GM18873 (cell line): ENCODE measurements around the gene TMEM132D.

Experiments
- ATAC-seq: cut with Tn5 transposase; IDR thresholded peaks from one replicate; pipeline ENCODE4 v1.9.1; 2021; ENCODE audit warnings: mild to moderate bottlenecking, moderate library complexity, moderate number of reproducible peaks; ENCODE audit not compliant: unreplicated experiment, low FRiP score

Gene TMEM132D

GRCh38 chr12:129486931-129487330 lies 416.9 kb downstream of the TMEM132D start:
- ATAC-seq, result no peak

GRCh38 chr12:129483111-129483893 lies 420.5 kb downstream of the TMEM132D start:
- no peak for ATAC-seq

GRCh38 chr12:129481921-129482320 lies 421.9 kb downstream of the TMEM132D start:
- ATAC-seq, result no peak

GRCh38 chr12:129470196-129470595 lies 433.6 kb downstream of the TMEM132D start:
- ATAC-seq, result no peak

- no peak for ATAC-seq
Observed at GRCh38 chr12:129467726-129468125, 436.1 kb downstream of the TMEM132D start.

GRCh38 chr12:129467289-129467688 lies 436.5 kb downstream of the TMEM132D start:
- ATAC-seq, result no peak

GRCh38 chr12:129466499-129466898 lies 437.3 kb downstream of the TMEM132D start:
- no peak for ATAC-seq

GRCh38 chr12:129459886-129460285 lies 443.9 kb downstream of the TMEM132D start:
- no peak for ATAC-seq

GRCh38 chr12:129446696-129447095 lies 457.1 kb downstream of the TMEM132D start:
- ATAC-seq, result no peak

GRCh38 chr12:129440278-129440677 lies 463.5 kb downstream of the TMEM132D start:
- ATAC-seq, result no peak

- ATAC-seq, result no peak
Observed at GRCh38 chr12:129434790-129435189, 469.0 kb downstream of the TMEM132D start.

GRCh38 chr12:129428240-129428936 lies 475.4 kb downstream of the TMEM132D start:
- ATAC-seq, result no peak

GRCh38 chr12:129423041-129423580 lies 480.7 kb downstream of the TMEM132D start:
- ATAC-seq, result no peak

GRCh38 chr12:129413295-129413694 lies 490.5 kb downstream of the TMEM132D start:
- ATAC-seq, result no peak

GRCh38 chr12:129409281-129409680 lies 494.5 kb downstream of the TMEM132D start:
- no peak for ATAC-seq

- ATAC-seq, result no peak
Observed at GRCh38 chr12:129404556-129404955, 499.3 kb downstream of the TMEM132D start.

- ATAC-seq, result no peak
Observed at GRCh38 chr12:129401572-129401971, 502.3 kb downstream of the TMEM132D start.

- ATAC-seq, result no peak
Observed at GRCh38 chr12:129394177-129394825, 509.5 kb downstream of the TMEM132D start.

- ATAC-seq, result no peak
Observed at GRCh38 chr12:129393357-129393937, 510.4 kb downstream of the TMEM132D start.

GRCh38 chr12:129385637-129385990 lies 518.2 kb downstream of the TMEM132D start:
- ATAC-seq, result no peak

- ATAC-seq, result no peak
Observed at GRCh38 chr12:129383956-129384355, 519.9 kb downstream of the TMEM132D start.
